ENCODE results near the gene TRPM5. TPM values are rescaled to one million over a fixed set of nuclear protein-coding genes. Genes with fewer than 3 reads are reported as not detected.

TRPM5 gene
- total RNA-seq, 3 donors from 2014 or later: not detected

GRCh38 chr11:2418693-2419360 is 25.5 kb downstream of the TRPM5 start:
- H3K9me3 Mint-ChIP-seq: no peaks in the 10 kb centered on the region
- no peaks in the 10 kb centered on the region for H3K36me3 Mint-ChIP-seq (ENCODE audit: insufficient read depth)
- H3K4me3 Mint-ChIP-seq: no peak overlapping the region
- H3K4me1 Mint-ChIP-seq (ENCODE audit: low read depth): peaks cover 2% of the 10 kb centered on the region
- DNase-seq (no peak), ATAC-seq (no peak)
- H3K27me3 Mint-ChIP-seq (ENCODE audit: low read depth): no peaks in the 10 kb centered on the region

GRCh38 chr11:2417856-2418692 is 26.2 kb downstream of the TRPM5 start:
- Mint-ChIP-seq H3K9me3 (no peaks in the 10 kb centered on the region), H3K36me3 (ENCODE audit: insufficient read depth) (no peaks in the 10 kb centered on the region), H3K27me3 (ENCODE audit: low read depth) (no peaks in the 10 kb centered on the region), H3K4me3 (no peak overlapping the region), H3K4me1 (ENCODE audit: low read depth) (peaks cover 2% of the 10 kb centered on the region)
- no peak for DNase-seq
- ATAC-seq: no peak

GRCh38 chr11:2416765-2417164 is 27.5 kb downstream of the TRPM5 start:
- Mint-ChIP-seq H3K4me3 (no peak overlapping the region), H3K36me3 (ENCODE audit: insufficient read depth) (no peaks in the 10 kb centered on the region), H3K27me3 (ENCODE audit: low read depth) (no peaks in the 10 kb centered on the region), H3K4me1 (ENCODE audit: low read depth) (peaks cover 2% of the 10 kb centered on the region), H3K9me3 (no peaks in the 10 kb centered on the region)
- ATAC-seq (no peak), DNase-seq (no peak)

- no peak overlapping the region for H3K4me3 Mint-ChIP-seq
- no peaks in the 10 kb centered on the region for H3K36me3 Mint-ChIP-seq (ENCODE audit: insufficient read depth)
- no peaks in the 10 kb centered on the region for H3K9me3 Mint-ChIP-seq
- H3K27me3 Mint-ChIP-seq (ENCODE audit: low read depth): no peaks in the 10 kb centered on the region
- DNase-seq: no peak
- peaks cover 2% of the 10 kb centered on the region for H3K4me1 Mint-ChIP-seq (ENCODE audit: low read depth)
- ATAC-seq: no peak
Measured at GRCh38 chr11:2415601-2416380, 28.5 kb downstream of the TRPM5 start.

GRCh38 chr11:2415171-2415570 is 29.1 kb downstream of the TRPM5 start:
- no peaks in the 10 kb centered on the region for H3K9me3 Mint-ChIP-seq
- peaks cover 2% of the 10 kb centered on the region for H3K4me1 Mint-ChIP-seq (ENCODE audit: low read depth)
- H3K27me3 Mint-ChIP-seq (ENCODE audit: low read depth): no peaks in the 10 kb centered on the region
- ATAC-seq (no peak), DNase-seq (no peak)
- no peaks in the 10 kb centered on the region for H3K36me3 Mint-ChIP-seq (ENCODE audit: insufficient read depth)
- no peak overlapping the region for H3K4me3 Mint-ChIP-seq

DNA sequence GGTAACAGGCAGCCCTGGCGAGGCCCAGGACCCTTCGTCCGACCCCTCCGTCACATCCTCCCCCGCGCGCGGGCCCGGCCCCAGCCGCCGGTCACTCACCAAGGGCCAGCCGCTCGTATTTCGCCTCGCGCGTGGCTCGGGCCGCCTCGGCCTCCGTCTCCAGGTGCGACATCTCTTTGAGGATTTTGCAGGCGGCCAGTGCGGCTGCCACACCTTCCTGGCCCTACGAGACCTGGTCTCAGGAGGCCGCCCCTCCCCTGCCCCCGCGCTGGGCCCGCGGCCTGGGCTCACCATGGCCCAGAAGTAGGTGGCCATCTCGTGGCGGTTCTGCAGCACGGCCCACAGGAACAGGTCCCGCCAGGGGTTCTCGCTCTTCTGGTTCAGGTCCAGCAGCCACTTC is 29.7 kb downstream of the TRPM5 start:
- H3K36me3 Mint-ChIP-seq (ENCODE audit: insufficient read depth): no peaks in the 10 kb centered on the region
- ATAC-seq (no peak), DNase-seq (no peak)
- peaks cover under 1% of the 10 kb centered on the region for H3K4me1 Mint-ChIP-seq (ENCODE audit: low read depth)
- H3K27me3 Mint-ChIP-seq (ENCODE audit: low read depth): no peaks in the 10 kb centered on the region
- no peaks in the 10 kb centered on the region for H3K9me3 Mint-ChIP-seq
- no peak overlapping the region for H3K4me3 Mint-ChIP-seq

DNA sequence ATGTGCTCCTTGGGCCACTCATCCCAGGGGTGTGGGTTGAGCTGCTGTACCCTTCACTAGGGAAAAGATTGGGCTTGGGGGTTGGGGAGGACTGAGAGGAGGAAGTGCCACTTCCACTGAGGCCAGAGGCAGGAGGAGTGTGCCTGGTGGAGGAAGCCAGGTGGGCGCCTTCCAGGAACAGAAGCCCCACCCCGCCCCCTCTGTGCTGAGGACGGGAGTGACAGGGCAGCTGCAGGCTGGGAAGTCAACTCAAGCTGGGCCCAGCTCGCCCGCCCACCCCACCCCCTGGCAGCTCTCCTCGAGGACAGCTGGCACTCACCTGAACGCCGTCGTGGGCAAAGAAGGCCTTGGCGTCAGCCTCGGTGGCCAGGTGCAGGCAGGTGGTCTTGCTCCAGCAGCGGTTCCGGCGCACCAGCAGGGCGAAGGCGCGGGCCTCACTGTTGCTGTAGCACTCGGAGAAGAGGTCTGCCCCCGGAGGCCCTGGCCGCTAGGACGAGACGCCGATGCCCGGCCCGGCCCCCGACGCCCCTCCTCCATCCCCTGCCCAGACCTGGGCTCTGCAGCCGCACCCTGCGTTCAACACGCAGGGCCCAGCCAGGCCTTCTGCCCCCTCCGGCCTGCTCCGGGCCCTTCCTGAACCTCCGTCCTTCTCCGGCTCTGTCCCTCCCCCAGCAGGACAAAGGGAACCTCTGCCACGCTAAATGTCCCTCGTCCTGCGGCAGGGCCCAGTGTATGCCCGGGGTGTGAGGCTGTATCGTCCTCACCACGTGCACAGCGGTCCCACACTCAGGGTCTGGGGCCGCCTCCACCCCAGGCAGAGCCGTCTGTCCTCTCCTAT is 30.4 kb downstream of the TRPM5 start:
- DNase-seq: no peak
- Mint-ChIP-seq H3K4me1 (ENCODE audit: low read depth) (no peaks in the 10 kb centered on the region), H3K27me3 (ENCODE audit: low read depth) (no peaks in the 10 kb centered on the region), H3K4me3 (no peak overlapping the region), H3K36me3 (ENCODE audit: insufficient read depth) (no peaks in the 10 kb centered on the region), H3K9me3 (no peaks in the 10 kb centered on the region)
- ATAC-seq: no peak

- Mint-ChIP-seq H3K9me3 (no peaks in the 10 kb centered on the region), H3K4me3 (no peak overlapping the region)
Measured at GRCh38 chr11:2412323-2412722, 32.0 kb downstream of the TRPM5 start.

DNA sequence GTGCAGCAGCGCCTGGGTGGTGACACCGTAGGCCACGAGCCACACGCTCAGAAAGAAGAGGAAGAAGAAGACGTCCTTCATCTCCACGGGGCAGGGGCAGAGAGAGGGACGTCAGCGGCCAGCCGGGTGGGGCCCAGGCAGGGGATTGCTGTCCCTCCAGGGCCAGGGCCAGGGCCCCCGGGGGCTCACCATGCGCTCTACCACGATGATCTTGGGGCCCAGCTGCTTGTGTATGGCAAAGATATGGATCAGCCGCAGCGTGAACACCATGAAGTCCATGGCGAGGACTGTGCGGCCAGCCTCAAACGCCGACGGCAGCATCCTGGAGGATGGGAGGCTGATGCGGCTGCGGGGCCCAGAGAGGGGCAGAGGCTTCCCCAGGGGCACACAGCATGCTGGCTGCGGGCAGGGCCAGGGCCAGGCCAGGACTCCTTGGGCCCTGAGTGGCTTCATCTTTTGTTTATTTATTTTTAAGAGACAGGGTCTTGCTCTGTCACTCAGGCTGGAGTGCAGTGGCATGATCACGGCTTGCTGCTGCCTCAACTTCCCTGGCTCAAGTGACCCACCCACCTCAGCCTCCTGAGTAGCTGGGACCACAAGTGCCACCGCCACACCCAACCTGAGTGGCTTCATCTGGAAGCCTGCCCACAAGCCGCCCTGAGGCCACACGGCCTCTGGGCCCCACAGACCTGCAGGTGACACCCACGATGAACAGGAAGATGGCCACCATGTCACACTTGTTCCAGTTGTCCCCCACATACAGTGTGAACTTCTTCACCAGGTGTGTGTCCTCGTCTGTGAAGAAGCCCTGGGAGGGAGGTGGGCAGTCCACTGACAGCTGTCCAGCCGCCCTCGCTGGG is 32.6 kb downstream of the TRPM5 start:
- Mint-ChIP-seq H3K4me3 (no peak overlapping the region), H3K4me1 (ENCODE audit: low read depth) (no peaks in the 10 kb centered on the region), H3K27me3 (ENCODE audit: low read depth) (no peaks in the 10 kb centered on the region), H3K36me3 (ENCODE audit: insufficient read depth) (no peaks in the 10 kb centered on the region), H3K9me3 (no peaks in the 10 kb centered on the region)
- no peak for DNase-seq
- ATAC-seq: no peak

More at GRCh38 chr11:2412323-2412722, 32.0 kb downstream of the TRPM5 start:
- DNase-seq (no peak), ATAC-seq (no peak)
- Mint-ChIP-seq H3K27me3 (ENCODE audit: low read depth) (no peaks in the 10 kb centered on the region), H3K4me1 (ENCODE audit: low read depth) (no peaks in the 10 kb centered on the region), H3K36me3 (ENCODE audit: insufficient read depth) (no peaks in the 10 kb centered on the region)

DNA sequence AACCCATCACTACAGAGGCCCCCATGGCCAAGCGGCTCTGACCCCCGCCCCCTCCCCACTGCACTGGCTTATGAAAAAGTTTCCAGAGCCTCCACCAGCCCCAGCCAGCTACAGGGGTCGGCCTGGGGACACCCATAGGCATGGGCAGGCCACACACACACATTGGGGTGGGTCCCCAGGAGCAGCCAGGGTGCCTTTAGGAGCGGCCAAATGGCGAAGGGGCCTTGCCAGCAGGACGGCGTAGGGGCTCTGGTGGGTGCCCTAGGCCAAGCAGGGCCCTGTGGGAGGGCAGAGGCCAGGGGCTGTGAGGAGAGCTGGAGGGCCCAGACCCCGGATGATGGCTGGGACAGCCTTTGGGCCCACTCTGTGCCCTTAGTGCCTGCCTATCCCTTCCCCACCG is 33.7 kb downstream of the TRPM5 start:
- ATAC-seq: no peak

DNA sequence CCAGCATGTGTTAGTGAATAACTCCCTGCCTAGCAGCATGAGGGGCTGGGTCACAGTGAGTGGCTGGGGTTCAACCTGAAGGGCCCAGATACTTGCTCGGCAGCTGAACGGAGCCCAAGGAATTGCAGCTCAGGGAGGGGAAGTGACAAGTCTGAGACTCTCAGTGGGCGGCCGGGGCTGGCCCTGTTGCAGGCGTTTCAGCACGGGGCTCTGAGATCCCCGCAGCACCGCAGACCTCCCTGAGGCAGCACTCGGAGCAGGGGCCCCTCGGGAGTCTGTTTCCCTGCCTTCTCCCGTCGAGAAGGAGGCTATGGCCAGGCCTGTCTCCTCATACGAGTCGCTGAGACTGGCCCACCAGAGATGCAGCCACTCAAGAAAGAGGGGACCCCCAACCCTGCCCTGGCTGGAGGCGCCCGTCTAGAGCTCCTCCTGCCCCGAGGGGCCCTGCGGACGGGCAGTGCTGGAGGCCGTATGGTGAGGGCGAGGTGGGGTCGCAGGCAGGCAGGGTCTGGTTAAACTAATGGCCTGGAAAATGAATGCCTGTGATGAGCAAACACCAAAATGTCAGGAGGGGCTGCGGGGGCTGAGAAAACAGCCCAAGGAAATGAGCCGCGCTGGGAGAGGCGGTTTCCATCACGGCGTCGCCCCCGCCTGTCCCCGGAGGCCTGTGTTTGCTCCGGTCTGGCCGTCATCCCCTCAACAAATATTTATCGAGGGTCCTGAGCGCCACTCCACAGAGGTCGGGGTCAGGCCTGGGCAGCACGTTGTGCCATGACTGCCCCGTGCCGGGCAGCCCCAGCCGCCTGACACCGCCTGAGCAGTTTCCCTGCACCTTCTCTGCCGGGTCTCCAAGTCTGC is 34.5 kb downstream of the TRPM5 start:
- no peak for ATAC-seq
- H3K27me3 Mint-ChIP-seq (ENCODE audit: low read depth): no peaks in the 10 kb centered on the region

More for the DNA sequence above, 33.7 kb downstream of the TRPM5 start:
- no peaks in the 10 kb centered on the region for H3K27me3 Mint-ChIP-seq (ENCODE audit: low read depth)
- no peaks in the 10 kb centered on the region for H3K36me3 Mint-ChIP-seq (ENCODE audit: insufficient read depth)
- no peak for DNase-seq
- no peaks in the 10 kb centered on the region for H3K9me3 Mint-ChIP-seq
- H3K4me3 Mint-ChIP-seq: no peak overlapping the region
- H3K4me1 Mint-ChIP-seq (ENCODE audit: low read depth): no peaks in the 10 kb centered on the region

GRCh38 chr11:2409126-2409525 is 35.2 kb downstream of the TRPM5 start:
- H3K9me3 Mint-ChIP-seq: no peaks in the 10 kb centered on the region
- no peaks in the 10 kb centered on the region for H3K36me3 Mint-ChIP-seq (ENCODE audit: insufficient read depth)
- no peak for ATAC-seq
- no peaks in the 10 kb centered on the region for H3K27me3 Mint-ChIP-seq (ENCODE audit: low read depth)
- DNase-seq: no peak
- no peak overlapping the region for H3K4me3 Mint-ChIP-seq
- H3K4me1 Mint-ChIP-seq (ENCODE audit: low read depth): no peaks in the 10 kb centered on the region

More for the DNA sequence above, 34.5 kb downstream of the TRPM5 start:
- no peak for DNase-seq
- Mint-ChIP-seq H3K4me1 (ENCODE audit: low read depth) (no peaks in the 10 kb centered on the region), H3K4me3 (no peak overlapping the region), H3K36me3 (ENCODE audit: insufficient read depth) (no peaks in the 10 kb centered on the region), H3K9me3 (no peaks in the 10 kb centered on the region)
